OCI-LY1 (cell line): ENCODE measurements around the gene HERPUD1.
"Not testable (repeated sequence)": the region's sequence is repeated elsewhere in the genome, so short reads cannot be mapped to it uniquely, and the experiment has no call there.

ENCODE experiments used
- H2AFZ ChIP-seq: fragments of 200-600 bp; sonication (generic), shearing (Covaris generic); 2 replicates; pipeline ENCODE4 v1.6.0; 2014; ENCODE audit warnings: antibody characterized with exemption, mild to moderate bottlenecking, low read length
- H3F3A ChIP-seq: fragments of 200-600 bp; sonication (generic), shearing (Covaris generic); 2 replicates; pipeline ENCODE4 v1.6.0; 2014; ENCODE audit warnings: mild to moderate bottlenecking, antibody characterized with exemption, low read length, moderate library complexity; ENCODE audit not compliant: insufficient read depth
- H3K27ac ChIP-seq: fragments of 200-600 bp; sonication (generic); 2 replicates; pipeline ENCODE4 v1.5.1; 2014; ENCODE audit warnings: low read length, mixed run types, mild to moderate bottlenecking, low read depth; ENCODE audit not compliant: poor library complexity, severe bottlenecking
- H3K27me3 ChIP-seq: fragments of 200-600 bp; sonication (generic); 2 replicates; pipeline ENCODE4 v1.6.0; 2014; ENCODE audit warnings: antibody characterized with exemption, mild to moderate bottlenecking, low read length, moderate library complexity; ENCODE audit not compliant: insufficient read depth
- H3K36me3 ChIP-seq: fragments of 200-600 bp; sonication (generic); 2 replicates; pipeline ENCODE4 v1.6.1; 2014; ENCODE audit warnings: mild to moderate bottlenecking, antibody characterized with exemption, low read length, moderate library complexity, mixed read lengths; ENCODE audit not compliant: insufficient read depth
- H3K4me1 ChIP-seq: fragments of 200-600 bp; sonication (generic); 2 replicates; pipeline ENCODE4 v1.5.1; 2014; ENCODE audit warnings: mild to moderate bottlenecking, low read length, moderate library complexity; ENCODE audit not compliant: insufficient read depth, severe bottlenecking
- H3K4me2 ChIP-seq: fragments of 200-600 bp; sonication (generic), shearing (Covaris generic); 2 replicates; pipeline ENCODE4 v1.6.1; 2014; ENCODE audit warnings: low read length
- H3K4me3 ChIP-seq: fragments of 200-600 bp; sonication (generic); 2 replicates; pipeline ENCODE4 v1.5.1; 2014; ENCODE audit warnings: low read length, low read depth, mild to moderate bottlenecking, mixed read lengths; ENCODE audit not compliant: poor library complexity, severe bottlenecking
- H3K79me2 ChIP-seq: fragments of 200-600 bp; shearing (Covaris generic); 2 replicates; pipeline ENCODE4 v1.6.1; 2016; ENCODE audit warnings: mixed run types, low read length, mixed read lengths; ENCODE audit not compliant: insufficient read depth
- H3K9ac ChIP-seq: fragments of 200-600 bp; sonication (generic), shearing (Covaris generic); 2 replicates; pipeline ENCODE4 v1.6.1; 2014; ENCODE audit warnings: mild to moderate bottlenecking, low read length, mixed read lengths
- H3K9me2 ChIP-seq: fragments of 200-600 bp; sonication (generic), shearing (Covaris generic); 2 replicates; pipeline ENCODE4 v1.6.1; 2014; ENCODE audit warnings: low read depth, mild to moderate bottlenecking, low read length, mixed read lengths
- H3K9me3 ChIP-seq: fragments of 200-600 bp; shearing (Covaris generic); 2 replicates; pipeline ENCODE4 v1.6.1; 2014; ENCODE audit warnings: low read length, mixed read lengths
- H4K20me1 ChIP-seq: fragments of 200-600 bp; sonication (generic), shearing (Covaris generic); 2 replicates; pipeline ENCODE4 v1.6.0; 2016; ENCODE audit warnings: mild to moderate bottlenecking, low read length; ENCODE audit not compliant: insufficient read depth
- EZH2 ChIP-seq: fragments of 200-600 bp; sonication (generic), shearing (Covaris generic); IDR thresholded peaks from 2 replicates; pipeline ENCODE4 v1.8.0; 2017; ENCODE audit warnings: borderline replicate concordance, mixed run types, mild to moderate bottlenecking, antibody characterized with exemption, low read length, moderate library complexity, mixed read lengths
- TF ChIP-seq, protein P1 (sequence below): fragments of 200-600 bp; sonication (generic), shearing (Covaris generic); IDR thresholded peaks from 2 replicates; pipeline ENCODE4 v1.5.1; 2017; ENCODE audit warnings: mild to moderate bottlenecking, antibody characterized with exemption, low read length, moderate library complexity, mixed read lengths

Gene HERPUD1

DNA sequence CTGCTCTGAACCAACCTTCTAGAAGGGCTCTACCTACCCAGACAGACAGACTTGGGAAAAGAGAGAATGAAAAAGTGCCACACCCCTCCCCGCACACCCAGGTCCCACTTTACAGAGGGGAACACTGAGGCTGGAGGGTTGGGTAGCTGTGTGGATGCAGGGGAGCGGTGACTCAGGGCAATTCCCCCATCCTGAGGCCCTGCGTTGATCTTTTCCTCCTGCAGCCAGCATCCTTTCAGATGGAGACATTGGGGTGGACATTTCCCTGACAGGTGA, 39.8 kb downstream of the HERPUD1 start:
- Histone ChIP-seq H3K9me3 (no peaks in the 10 kb centered on the region), H3K4me3 (no peak overlapping the region), H3F3A (no peaks in the 10 kb centered on the region), H2AFZ (no peak overlapping the region), H3K4me2 (no peak overlapping the region), H3K27ac (no peak overlapping the region), H3K27me3 (no peaks in the 10 kb centered on the region), H4K20me1 (no peaks in the 10 kb centered on the region), H3K79me2 (no peaks in the 10 kb centered on the region), H3K36me3 (no peaks in the 10 kb centered on the region), H3K4me1 (no peaks in the 10 kb centered on the region), H3K9ac (no peak overlapping the region), H3K9me2 (no peaks in the 10 kb centered on the region)
- no peak for TF ChIP-seq EZH2
- TF ChIP-seq, protein P1, sequence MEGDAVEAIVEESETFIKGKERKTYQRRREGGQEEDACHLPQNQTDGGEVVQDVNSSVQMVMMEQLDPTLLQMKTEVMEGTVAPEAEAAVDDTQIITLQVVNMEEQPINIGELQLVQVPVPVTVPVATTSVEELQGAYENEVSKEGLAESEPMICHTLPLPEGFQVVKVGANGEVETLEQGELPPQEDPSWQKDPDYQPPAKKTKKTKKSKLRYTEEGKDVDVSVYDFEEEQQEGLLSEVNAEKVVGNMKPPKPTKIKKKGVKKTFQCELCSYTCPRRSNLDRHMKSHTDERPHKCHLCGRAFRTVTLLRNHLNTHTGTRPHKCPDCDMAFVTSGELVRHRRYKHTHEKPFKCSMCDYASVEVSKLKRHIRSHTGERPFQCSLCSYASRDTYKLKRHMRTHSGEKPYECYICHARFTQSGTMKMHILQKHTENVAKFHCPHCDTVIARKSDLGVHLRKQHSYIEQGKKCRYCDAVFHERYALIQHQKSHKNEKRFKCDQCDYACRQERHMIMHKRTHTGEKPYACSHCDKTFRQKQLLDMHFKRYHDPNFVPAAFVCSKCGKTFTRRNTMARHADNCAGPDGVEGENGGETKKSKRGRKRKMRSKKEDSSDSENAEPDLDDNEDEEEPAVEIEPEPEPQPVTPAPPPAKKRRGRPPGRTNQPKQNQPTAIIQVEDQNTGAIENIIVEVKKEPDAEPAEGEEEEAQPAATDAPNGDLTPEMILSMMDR, result no peak

DNA sequence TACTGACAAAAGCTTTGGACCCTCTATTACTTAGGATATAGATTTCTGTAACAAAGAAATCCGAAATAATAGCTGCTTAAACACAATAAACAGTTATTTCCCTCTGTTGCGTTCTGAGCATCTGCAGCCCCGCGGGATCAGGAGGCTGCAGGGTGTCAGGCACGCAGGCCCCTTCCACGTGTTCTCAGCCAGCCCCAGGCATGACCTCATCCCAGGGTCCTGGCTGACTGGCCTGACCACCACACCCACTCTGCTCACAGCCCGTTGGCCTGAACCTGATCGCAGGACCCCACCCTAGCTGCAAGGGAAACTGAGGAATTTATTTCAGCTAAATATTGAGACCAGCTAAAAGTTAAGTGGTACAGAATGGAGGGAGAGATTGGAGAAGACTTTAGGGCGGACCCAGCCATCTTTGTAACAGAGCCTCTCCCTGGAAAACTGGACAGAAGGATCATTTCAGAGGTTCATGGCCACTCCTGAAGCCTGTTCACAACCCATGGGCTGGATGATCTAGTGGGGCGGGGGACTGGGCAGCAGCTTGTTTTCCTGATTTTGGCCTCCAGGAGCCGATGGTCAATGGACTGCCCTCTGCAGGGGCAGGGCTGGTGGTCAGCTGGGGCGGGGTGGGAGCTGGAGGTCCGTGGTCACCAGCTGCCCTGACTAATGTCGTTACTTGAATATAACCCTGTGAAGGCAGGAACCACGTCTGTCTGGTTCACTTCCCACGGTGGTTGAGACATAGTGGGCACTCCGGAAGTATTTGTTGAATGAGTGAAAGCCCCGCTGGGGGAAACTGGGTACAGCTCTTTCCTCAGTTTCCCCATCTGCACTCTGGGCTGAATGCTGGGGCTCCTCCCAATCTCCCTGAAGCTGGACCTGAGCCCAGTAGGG, 40.7 kb downstream of the HERPUD1 start:
- no peaks in the 10 kb centered on the region for H3K36me3 ChIP-seq
- H3K9me3 ChIP-seq, result no peaks in the 10 kb centered on the region
- no peaks in the 10 kb centered on the region for H3K79me2 ChIP-seq
- no peaks in the 10 kb centered on the region; the same call in 1 of the 2 replicates for H3K27me3 ChIP-seq
- H3K4me2 ChIP-seq, result no peak overlapping the region
- no peaks in the 10 kb centered on the region for H3F3A ChIP-seq
- no peak overlapping the region for H3K4me3 ChIP-seq
- TF ChIP-seq EZH2, result no peak
- TF ChIP-seq, protein P1, result no peak
- no peaks in the 10 kb centered on the region for H4K20me1 ChIP-seq
- H3K4me1 ChIP-seq, result no peaks in the 10 kb centered on the region
- H3K9ac ChIP-seq, result no peak overlapping the region
- H2AFZ ChIP-seq, result no peak overlapping the region
- H3K9me2 ChIP-seq, result no peaks in the 10 kb centered on the region
- H3K27ac ChIP-seq, result no peak overlapping the region

- no peaks in the 10 kb centered on the region for H3K36me3 ChIP-seq
- TF ChIP-seq EZH2, result no peak
- TF ChIP-seq, protein P1, result no peak
- no peak overlapping the region for H3K4me2 ChIP-seq
- H3K9me3 ChIP-seq, result no peaks in the 10 kb centered on the region
- no peaks in the 10 kb centered on the region for H3F3A ChIP-seq
- H3K4me3 ChIP-seq, result no peak overlapping the region
- no peaks in the 10 kb centered on the region for H4K20me1 ChIP-seq
- no peak overlapping the region for H3K27ac ChIP-seq
- H3K27me3 ChIP-seq, result no peaks in the 10 kb centered on the region; the same call in 1 of the 2 replicates
- no peaks in the 10 kb centered on the region for H3K4me1 ChIP-seq
- H2AFZ ChIP-seq, result no peak overlapping the region
- H3K9ac ChIP-seq, result no peak overlapping the region
- H3K9me2 ChIP-seq, result no peaks in the 10 kb centered on the region
- H3K79me2 ChIP-seq, result no peaks in the 10 kb centered on the region
Observed at GRCh38 chr16:56973294-56973689, 41.4 kb downstream of the HERPUD1 start.

DNA sequence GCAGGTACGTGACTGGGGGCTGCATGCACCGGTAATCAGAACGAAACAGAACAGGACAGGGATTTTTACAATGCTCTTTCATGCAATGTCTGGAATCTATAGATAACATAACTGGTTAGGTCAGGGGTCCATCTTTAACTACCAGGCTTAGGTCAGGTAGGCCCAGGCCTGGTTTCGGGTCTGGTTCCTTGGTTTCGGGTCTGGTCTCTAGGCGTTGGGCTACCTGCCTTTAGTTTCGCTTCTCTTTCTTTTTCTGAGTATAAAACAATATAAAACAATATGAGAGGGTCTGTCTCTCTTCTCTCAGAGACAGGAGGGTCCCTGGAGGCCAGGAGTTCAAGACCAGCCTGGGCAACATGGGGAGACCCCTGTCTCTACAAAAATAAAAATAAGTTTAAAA, 42.0 kb downstream of the HERPUD1 start:
- not testable (repeated sequence) for H3K9me3 ChIP-seq, H3K9me2 ChIP-seq, H3K79me2 ChIP-seq, H3K4me1 ChIP-seq, H3F3A ChIP-seq, H2AFZ ChIP-seq, H3K4me3 ChIP-seq, H3K27ac ChIP-seq, H3K27me3 ChIP-seq, H3K4me2 ChIP-seq, H4K20me1 ChIP-seq, H3K9ac ChIP-seq, H3K36me3 ChIP-seq
